Measurements from ENCODE around the gene CHPT1.
"Not testable (repeated sequence)": the region's sequence is repeated elsewhere in the genome, so short reads cannot be mapped to it uniquely, and the experiment has no call there.

Gene CHPT1

GRCh38 chr12:101680647-101681046 lies 16.8 kb upstream of the CHPT1 start:
- H3K4me3 ChIP-seq (ENCODE audit: low read depth in 1 of 5, low read length in 5 of 5): no peak overlapping the region
- no peaks in the 10 kb centered on the region for H3K36me3 ChIP-seq (ENCODE audit: control insufficient read depth in 5 of 5, insufficient read depth in 5 of 5, low read length in 5 of 5)
- H3K9ac ChIP-seq (ENCODE audit: low read length in 5 of 5): no peak overlapping the region
- H3K27me3 ChIP-seq (ENCODE audit: control insufficient read depth in 5 of 5, insufficient read depth in 4 of 5, low read length in 5 of 5): no peaks in the 10 kb centered on the region
- H3K9me3 ChIP-seq (ENCODE audit: control insufficient read depth in 5 of 5, low read length in 5 of 5): no peaks in the 10 kb centered on the region
- H3K27ac ChIP-seq (ENCODE audit: low read depth, low read length): no peak overlapping the region
- no peaks in the 10 kb centered on the region for H3K4me1 ChIP-seq (ENCODE audit: control insufficient read depth in 5 of 5, insufficient read depth in 5 of 5, low read length in 5 of 5)

DNA sequence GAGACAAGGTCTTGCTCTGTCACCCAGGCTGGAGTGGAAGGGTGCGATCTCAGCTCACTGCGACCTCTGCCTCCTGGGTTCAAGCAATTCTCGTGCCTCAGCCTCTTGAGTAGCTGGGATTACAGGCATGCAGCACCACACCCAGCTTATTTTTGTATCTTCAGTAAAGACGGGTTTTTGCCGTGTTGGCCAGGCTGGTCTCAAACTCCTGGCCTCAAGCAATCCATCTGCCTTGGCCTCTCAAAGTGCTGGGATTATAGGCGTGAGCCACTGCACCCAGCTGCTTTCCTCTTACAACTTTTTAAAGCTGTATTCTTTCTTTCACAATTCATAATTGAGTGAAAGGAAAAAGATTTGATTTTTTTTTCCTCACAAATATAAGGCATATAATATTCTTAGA lies 15.8 kb upstream of the CHPT1 start:
- H3K4me1 ChIP-seq (ENCODE audit: control insufficient read depth in 5 of 5, insufficient read depth in 5 of 5, low read length in 5 of 5); H3K9me3 ChIP-seq (ENCODE audit: control insufficient read depth in 5 of 5, low read length in 5 of 5); H3K27me3 ChIP-seq (ENCODE audit: control insufficient read depth in 5 of 5, insufficient read depth in 4 of 5, low read length in 5 of 5); H3K4me3 ChIP-seq (ENCODE audit: low read depth in 1 of 5, low read length in 5 of 5); H3K27ac ChIP-seq (ENCODE audit: low read depth, low read length); H3K36me3 ChIP-seq (ENCODE audit: control insufficient read depth in 5 of 5, insufficient read depth in 5 of 5, low read length in 5 of 5); H3K9ac ChIP-seq (ENCODE audit: low read length in 5 of 5): not testable (repeated sequence)

GRCh38 chr12:101685092-101685491 lies 12.3 kb upstream of the CHPT1 start:
- H3K4me3 ChIP-seq (ENCODE audit: low read depth in 1 of 5, low read length in 5 of 5): no peak overlapping the region
- H3K4me1 ChIP-seq (ENCODE audit: control insufficient read depth in 5 of 5, insufficient read depth in 5 of 5, low read length in 5 of 5): peaks cover 0 to 1% (median 0%) of the 10 kb centered on the region in 5 donors
- no peaks in the 10 kb centered on the region for H3K9me3 ChIP-seq (ENCODE audit: control insufficient read depth in 5 of 5, low read length in 5 of 5)
- H3K9ac ChIP-seq (ENCODE audit: low read length in 5 of 5): no peak overlapping the region
- H3K27me3 ChIP-seq (ENCODE audit: control insufficient read depth in 5 of 5, insufficient read depth in 4 of 5, low read length in 5 of 5): no peaks in the 10 kb centered on the region
- no peak overlapping the region for H3K27ac ChIP-seq (ENCODE audit: low read depth, low read length)
- H3K36me3 ChIP-seq (ENCODE audit: control insufficient read depth in 5 of 5, insufficient read depth in 5 of 5, low read length in 5 of 5): no peaks in the 10 kb centered on the region

DNA sequence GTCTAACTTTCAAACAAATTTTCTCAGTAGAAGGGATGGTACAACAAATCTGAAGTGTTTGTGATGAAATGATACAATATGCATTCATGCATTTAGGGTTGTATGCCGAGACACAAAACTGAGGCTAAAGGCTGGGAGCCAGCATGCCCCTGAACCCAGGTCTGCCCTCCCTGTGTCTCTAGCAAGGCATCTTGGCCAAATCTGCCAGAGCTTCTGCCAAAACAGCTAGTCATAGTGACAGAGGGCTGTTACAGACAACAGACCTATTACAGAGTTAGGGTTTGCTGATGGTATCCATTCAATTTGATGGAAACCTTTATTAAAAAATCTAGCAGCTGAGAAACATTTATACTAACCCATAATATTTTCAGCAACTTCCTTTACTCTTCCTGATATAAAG lies 11.3 kb upstream of the CHPT1 start:
- peaks cover 0 to 9% (median 0%) of the 10 kb centered on the region in 5 donors for H3K4me1 ChIP-seq (ENCODE audit: control insufficient read depth in 5 of 5, insufficient read depth in 5 of 5, low read length in 5 of 5)
- no peaks in the 10 kb centered on the region for H3K9me3 ChIP-seq (ENCODE audit: control insufficient read depth in 5 of 5, low read length in 5 of 5)
- no peak overlapping the region for H3K9ac ChIP-seq (ENCODE audit: low read length in 5 of 5)
- no peaks in the 10 kb centered on the region for H3K27me3 ChIP-seq (ENCODE audit: control insufficient read depth in 5 of 5, insufficient read depth in 4 of 5, low read length in 5 of 5)
- no peak overlapping the region for H3K27ac ChIP-seq (ENCODE audit: low read depth, low read length)
- H3K4me3 ChIP-seq (ENCODE audit: low read depth in 1 of 5, low read length in 5 of 5): no peak overlapping the region
- H3K36me3 ChIP-seq (ENCODE audit: control insufficient read depth in 5 of 5, insufficient read depth in 5 of 5, low read length in 5 of 5): no peaks in the 10 kb centered on the region

GRCh38 chr12:101690544-101691098 lies 6.8 kb upstream of the CHPT1 start:
- Histone ChIP-seq H3K4me3 (ENCODE audit: low read depth in 1 of 5, low read length in 5 of 5) (no peak overlapping the region), H3K27ac (ENCODE audit: low read depth, low read length) (no peak overlapping the region), H3K9ac (ENCODE audit: low read length in 5 of 5) (no peak overlapping the region), H3K4me1 (ENCODE audit: control insufficient read depth in 5 of 5, insufficient read depth in 5 of 5, low read length in 5 of 5) (peaks cover 0 to 9% (median 0%) of the 10 kb centered on the region in 5 donors), H3K27me3 (ENCODE audit: control insufficient read depth in 5 of 5, insufficient read depth in 4 of 5, low read length in 5 of 5) (no peaks in the 10 kb centered on the region), H3K9me3 (ENCODE audit: control insufficient read depth in 5 of 5, low read length in 5 of 5) (no peaks in the 10 kb centered on the region), H3K36me3 (ENCODE audit: control insufficient read depth in 5 of 5, insufficient read depth in 5 of 5, low read length in 5 of 5) (no peaks in the 10 kb centered on the region)

DNA sequence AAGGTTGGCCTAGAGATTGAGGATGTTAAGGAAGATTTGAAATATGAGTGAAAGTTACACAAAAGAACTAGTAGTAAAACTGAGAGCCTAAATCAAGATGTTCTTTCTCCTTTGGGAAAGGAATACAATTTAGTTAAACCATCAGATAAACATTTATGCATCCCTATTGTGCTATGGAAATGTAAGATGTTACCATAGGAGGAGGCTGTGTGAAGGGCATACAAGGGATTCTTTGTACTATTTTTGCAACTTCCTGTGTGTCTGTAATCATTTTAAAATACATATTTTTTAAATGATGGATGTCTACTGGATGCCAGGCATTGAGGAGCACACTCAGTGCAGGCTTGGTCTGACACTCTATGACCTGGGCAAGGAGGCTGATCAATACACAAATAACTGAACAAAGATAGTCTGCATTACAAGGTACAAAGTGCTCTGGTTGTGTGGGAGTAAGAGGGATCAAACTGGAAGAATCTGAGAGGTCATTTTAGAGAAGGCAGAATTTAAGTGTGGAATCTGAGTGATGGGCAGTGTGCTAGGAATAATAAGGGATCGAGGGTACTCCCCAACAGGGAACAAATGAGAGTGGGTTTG lies 5.8 kb upstream of the CHPT1 start:
- Histone ChIP-seq H3K27me3 (ENCODE audit: control insufficient read depth in 5 of 5, insufficient read depth in 4 of 5, low read length in 5 of 5) (no peaks in the 10 kb centered on the region), H3K27ac (ENCODE audit: low read depth, low read length) (no peak overlapping the region), H3K4me3 (ENCODE audit: low read depth in 1 of 5, low read length in 5 of 5) (no peak overlapping the region), H3K4me1 (ENCODE audit: control insufficient read depth in 5 of 5, insufficient read depth in 5 of 5, low read length in 5 of 5) (peaks cover 0 to 13% (median 5%) of the 10 kb centered on the region in 5 donors), H3K9ac (ENCODE audit: low read length in 5 of 5) (no peak overlapping the region), H3K36me3 (ENCODE audit: control insufficient read depth in 5 of 5, insufficient read depth in 5 of 5, low read length in 5 of 5) (no peaks in the 10 kb centered on the region), H3K9me3 (ENCODE audit: control insufficient read depth in 5 of 5, low read length in 5 of 5) (no peaks in the 10 kb centered on the region)

DNA sequence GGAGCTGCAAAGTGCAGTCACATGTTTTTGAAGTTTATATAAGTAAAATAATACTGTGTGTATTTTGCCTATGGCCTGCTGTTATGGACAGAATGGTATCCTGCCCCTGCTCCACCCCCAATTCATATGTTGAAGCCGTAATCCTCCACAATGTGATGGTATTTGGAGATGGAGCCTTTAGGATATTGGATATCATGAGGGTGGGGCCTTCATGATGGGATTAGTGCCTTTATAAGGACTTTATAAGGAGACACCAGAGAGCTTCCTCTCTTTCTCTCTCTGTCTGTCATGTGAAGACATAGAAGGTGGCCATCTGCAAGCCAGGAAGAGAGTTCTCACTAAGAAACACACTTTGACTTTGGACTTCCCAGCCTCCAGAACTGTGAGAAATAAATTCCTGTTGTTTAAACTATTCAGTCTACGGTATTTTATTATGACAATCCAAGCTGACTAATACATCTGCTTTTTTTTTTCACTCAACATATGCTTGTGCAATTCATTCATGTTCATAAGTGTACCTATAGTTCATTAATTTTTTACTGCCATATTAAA lies 3.1 kb upstream of the CHPT1 start:
- Histone ChIP-seq H3K27me3 (ENCODE audit: control insufficient read depth in 5 of 5, insufficient read depth in 4 of 5, low read length in 5 of 5) (no peaks in the 10 kb centered on the region), H3K4me1 (ENCODE audit: control insufficient read depth in 5 of 5, insufficient read depth in 5 of 5, low read length in 5 of 5) (peaks cover 0 to 27% (median 25%) of the 10 kb centered on the region in 5 donors), H3K27ac (ENCODE audit: low read depth, low read length) (no peak overlapping the region), H3K9ac (ENCODE audit: low read length in 5 of 5) (no peak overlapping the region), H3K36me3 (ENCODE audit: control insufficient read depth in 5 of 5, insufficient read depth in 5 of 5, low read length in 5 of 5) (no peaks in the 10 kb centered on the region), H3K9me3 (ENCODE audit: control insufficient read depth in 5 of 5, low read length in 5 of 5) (no peaks in the 10 kb centered on the region), H3K4me3 (ENCODE audit: low read depth in 1 of 5, low read length in 5 of 5) (no peak overlapping the region)

- Histone ChIP-seq H3K9me3 (ENCODE audit: control insufficient read depth in 5 of 5, low read length in 5 of 5) (no peaks in the 10 kb centered on the region), H3K9ac (ENCODE audit: low read length in 5 of 5) (no peak overlapping the region), H3K27ac (ENCODE audit: low read depth, low read length) (no peak overlapping the region), H3K27me3 (ENCODE audit: control insufficient read depth in 5 of 5, insufficient read depth in 4 of 5, low read length in 5 of 5) (no peaks in the 10 kb centered on the region), H3K4me1 (ENCODE audit: control insufficient read depth in 5 of 5, insufficient read depth in 5 of 5, low read length in 5 of 5) (peaks cover 0 to 31% (median 29%) of the 10 kb centered on the region in 5 donors), H3K36me3 (ENCODE audit: control insufficient read depth in 5 of 5, insufficient read depth in 5 of 5, low read length in 5 of 5) (no peaks in the 10 kb centered on the region), H3K4me3 (ENCODE audit: low read depth in 1 of 5, low read length in 5 of 5) (no peak overlapping the region)
These were observed 2.5 kb upstream of the CHPT1 start for GRCh38 chr12:101694986-101695385.

DNA sequence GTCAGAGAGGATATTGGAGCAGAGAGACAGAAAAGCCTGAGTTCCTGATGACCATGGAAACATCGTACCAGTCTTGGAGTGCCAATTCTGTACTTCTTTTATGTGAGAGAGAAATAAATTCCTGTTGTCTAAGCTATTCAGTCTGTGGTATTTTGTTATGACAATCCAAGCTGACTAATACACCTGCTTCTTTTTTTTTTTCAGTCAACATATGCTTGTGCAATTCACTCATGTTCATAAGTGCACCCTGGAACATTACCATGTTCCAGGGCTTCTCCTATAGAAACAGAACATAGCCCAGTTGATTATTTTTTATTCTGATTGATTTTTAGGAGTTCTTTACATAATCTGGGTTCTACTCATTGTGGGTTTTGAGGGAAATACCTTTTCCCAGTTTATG lies 1.7 kb upstream of the CHPT1 start:
- Histone ChIP-seq H3K9me3 (ENCODE audit: control insufficient read depth in 5 of 5, low read length in 5 of 5) (no peaks in the 10 kb centered on the region), H3K4me3 (ENCODE audit: low read depth in 1 of 5, low read length in 5 of 5) (no peak overlapping the region), H3K27me3 (ENCODE audit: control insufficient read depth in 5 of 5, insufficient read depth in 4 of 5, low read length in 5 of 5) (no peaks in the 10 kb centered on the region), H3K36me3 (ENCODE audit: control insufficient read depth in 5 of 5, insufficient read depth in 5 of 5, low read length in 5 of 5) (no peaks in the 10 kb centered on the region), H3K27ac (ENCODE audit: low read depth, low read length) (no peak overlapping the region), H3K4me1 (ENCODE audit: control insufficient read depth in 5 of 5, insufficient read depth in 5 of 5, low read length in 5 of 5) (peaks cover 0 to 34% (median 29%) of the 10 kb centered on the region in 5 donors), H3K9ac (ENCODE audit: low read length in 5 of 5) (no peak overlapping the region)

DNA sequence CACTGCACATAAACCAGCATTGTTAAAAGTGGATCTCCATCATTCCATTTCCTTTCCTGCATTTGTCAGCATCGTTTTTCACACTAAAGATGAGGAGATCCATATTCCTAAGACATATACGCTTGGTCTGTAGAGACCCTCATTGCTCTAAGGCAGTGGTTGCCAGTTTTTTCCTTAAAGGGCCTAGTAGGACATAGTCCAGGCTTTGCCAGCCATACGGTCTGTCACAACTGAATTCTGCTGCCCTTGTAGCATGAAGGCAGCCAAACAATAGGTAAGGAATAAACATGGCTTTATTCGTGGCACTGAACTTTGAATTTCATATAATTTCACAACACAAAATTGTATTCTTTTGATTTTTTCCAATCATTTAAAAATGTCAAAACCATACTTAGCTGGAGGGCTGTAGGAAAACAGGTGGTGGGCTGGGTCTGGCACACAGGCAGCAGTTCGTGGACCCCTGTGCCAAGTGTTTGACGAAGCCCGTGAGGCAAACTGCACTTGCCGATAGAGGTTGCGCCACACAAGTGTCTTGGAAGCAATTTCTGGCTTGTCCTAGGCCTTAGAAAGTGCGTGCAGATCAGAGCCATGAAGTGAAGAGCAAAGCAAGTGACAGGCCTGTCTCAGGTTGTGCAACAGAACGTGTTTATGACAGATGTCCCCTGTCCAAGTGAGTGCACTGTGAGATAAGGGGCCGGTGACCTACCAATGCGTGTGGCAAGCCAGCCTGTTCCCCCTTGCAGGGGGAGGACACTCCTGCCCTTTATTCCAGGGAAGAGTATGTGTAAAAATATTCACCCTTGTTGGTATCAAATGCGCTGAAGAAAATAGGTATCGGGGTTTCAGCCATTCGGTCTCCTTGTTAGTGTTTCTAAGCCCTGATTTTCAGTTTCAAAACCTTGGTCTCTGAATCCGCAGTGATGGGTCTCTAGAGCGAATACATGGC lies 916 bp upstream of the CHPT1 start:
- Histone ChIP-seq H3K9ac (ENCODE audit: low read length in 5 of 5) (peak overlapping the region; percentile 57 to 87 (median 81)), H3K4me3 (ENCODE audit: low read depth in 1 of 5, low read length in 5 of 5) (peak overlapping the region; percentile 77 to 97 (median 86)), H3K27me3 (ENCODE audit: control insufficient read depth in 5 of 5, insufficient read depth in 4 of 5, low read length in 5 of 5) (no peaks in the 10 kb centered on the region), H3K27ac (ENCODE audit: low read depth, low read length) (peak overlapping the region; percentile 88), H3K9me3 (ENCODE audit: control insufficient read depth in 5 of 5, low read length in 5 of 5) (no peaks in the 10 kb centered on the region), H3K36me3 (ENCODE audit: control insufficient read depth in 5 of 5, insufficient read depth in 5 of 5, low read length in 5 of 5) (no peaks in the 10 kb centered on the region), H3K4me1 (ENCODE audit: control insufficient read depth in 5 of 5, insufficient read depth in 5 of 5, low read length in 5 of 5) (peaks cover 0 to 40% (median 35%) of the 10 kb centered on the region in 5 donors)
